Measurements from ENCODE around the gene MAPK4. TPM values are rescaled to one million over a fixed set of nuclear protein-coding genes. Genes with fewer than 3 reads are reported as not detected.
A peak's percentile ranks its signal among the peaks of the same experiment; 100 is the strongest.

The MAPK4 gene
- total and polyA plus RNA-seq, 10 of the 15 experiments (the other 5 are each of a cell fraction or from before 2014, with no cell fraction given) = 0.03 to 0.11 (median 0.06) TPM; not detected in 4

DNA sequence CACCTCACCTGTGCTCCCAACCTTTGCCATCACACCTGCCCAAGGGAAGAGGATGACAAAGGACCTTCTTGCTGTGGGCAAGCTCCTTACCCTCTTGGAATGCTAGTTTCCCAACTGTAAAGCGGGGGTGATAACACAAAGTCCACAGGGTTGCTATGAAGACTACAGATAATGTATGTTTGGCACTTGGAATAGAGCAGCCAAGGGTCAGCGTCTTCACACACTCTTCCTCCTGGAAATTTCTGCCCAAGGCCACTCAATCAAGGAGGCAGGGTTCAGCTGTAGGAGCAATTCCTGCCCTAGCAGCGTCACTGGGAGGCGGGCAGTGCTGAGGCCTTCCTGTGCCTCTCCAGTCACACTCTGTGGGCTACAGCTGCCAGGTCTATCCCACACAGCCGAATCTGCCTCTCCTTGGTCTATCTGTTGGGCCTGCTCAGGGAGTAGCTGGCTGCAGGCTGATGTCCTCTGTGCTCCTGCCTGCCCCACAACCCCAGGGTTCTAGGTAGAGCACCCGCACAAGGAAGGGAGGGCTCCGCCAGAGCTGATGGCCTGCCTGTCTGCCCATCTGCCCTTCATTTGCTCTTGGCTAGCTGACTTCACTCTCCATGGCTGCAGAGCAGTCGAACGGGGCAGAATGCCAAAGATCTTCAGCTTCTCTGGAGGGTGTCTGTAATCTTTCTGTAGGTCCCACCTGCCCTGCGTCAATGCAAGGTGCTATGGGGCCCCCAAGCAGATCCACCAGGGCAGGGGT lies 168.0 kb downstream of the MAPK4 start:
- in situ Hi-C loops (cut with MboI) = no loop called here
- ChIA-PET CTCF (no interaction called here), POLR2A (no interaction called here), RAD21 (ENCODE audit: unreplicated experiment) (no interaction called here), SMC1A (ENCODE audit: uncharacterized antibody, unreplicated experiment) (no interaction called here)
- 76% methylated on average over 10 of the region's 10 CpGs for WGBS (ENCODE audit: insufficient coverage, insufficient replicate concordance, low lambda C conversion rate, missing lambda C conversion rate)
- peaks cover 15% of the 10 kb centered on the region for H3K4me1 ChIP-seq (ENCODE audit: control insufficient read depth, insufficient read depth, low read length)
- DNase-seq (ENCODE audit: low read depth, low spot score) (no peak), ATAC-seq (peak; percentile 15; the same call in 1 of the 3 replicates), FAIRE-seq (no peak)
- no peaks in the 10 kb centered on the region for H3K79me2 ChIP-seq (ENCODE audit: control insufficient read depth, insufficient read depth, low read length)
- H3K9me3 ChIP-seq (replicated peaks; ENCODE audit: control insufficient read depth, insufficient read depth, low read length) = no peaks in the 10 kb centered on the region
- no peak overlapping the region for H3K9ac ChIP-seq (ENCODE audit: control insufficient read depth, insufficient read depth, low read length)
- no peak overlapping the region for H2AFZ ChIP-seq (ENCODE audit: control insufficient read depth, low read depth, low read length)
- intact Hi-C loops (cut with micrococcal nuclease; ENCODE audit: unreplicated experiment) = no loop called here
- H3K4me3 ChIP-seq = no peak overlapping the region
- TF ChIP-seq SMAD5 (IDR thresholded peaks at IDR 0.05; ENCODE audit: low read depth) (no peak), ZNF207 (IDR thresholded peaks at IDR 0.05; ENCODE audit: borderline replicate concordance) (no peak), BACH1 (IDR thresholded peaks at IDR 0.05; ENCODE audit: borderline replicate concordance) (no peak), NR2F1 (conservative IDR thresholded peaks at IDR 0.05) (no peak), IKZF2 (IDR thresholded peaks at IDR 0.05) (no peak), NFYA (IDR thresholded peaks at IDR 0.05; ENCODE audit: borderline replicate concordance, low read depth, low read length) (no peak), STAT3 (IDR thresholded peaks at IDR 0.05; ENCODE audit: low read depth, low read length) (no peak)
- TF ChIP-seq, protein P1, sequence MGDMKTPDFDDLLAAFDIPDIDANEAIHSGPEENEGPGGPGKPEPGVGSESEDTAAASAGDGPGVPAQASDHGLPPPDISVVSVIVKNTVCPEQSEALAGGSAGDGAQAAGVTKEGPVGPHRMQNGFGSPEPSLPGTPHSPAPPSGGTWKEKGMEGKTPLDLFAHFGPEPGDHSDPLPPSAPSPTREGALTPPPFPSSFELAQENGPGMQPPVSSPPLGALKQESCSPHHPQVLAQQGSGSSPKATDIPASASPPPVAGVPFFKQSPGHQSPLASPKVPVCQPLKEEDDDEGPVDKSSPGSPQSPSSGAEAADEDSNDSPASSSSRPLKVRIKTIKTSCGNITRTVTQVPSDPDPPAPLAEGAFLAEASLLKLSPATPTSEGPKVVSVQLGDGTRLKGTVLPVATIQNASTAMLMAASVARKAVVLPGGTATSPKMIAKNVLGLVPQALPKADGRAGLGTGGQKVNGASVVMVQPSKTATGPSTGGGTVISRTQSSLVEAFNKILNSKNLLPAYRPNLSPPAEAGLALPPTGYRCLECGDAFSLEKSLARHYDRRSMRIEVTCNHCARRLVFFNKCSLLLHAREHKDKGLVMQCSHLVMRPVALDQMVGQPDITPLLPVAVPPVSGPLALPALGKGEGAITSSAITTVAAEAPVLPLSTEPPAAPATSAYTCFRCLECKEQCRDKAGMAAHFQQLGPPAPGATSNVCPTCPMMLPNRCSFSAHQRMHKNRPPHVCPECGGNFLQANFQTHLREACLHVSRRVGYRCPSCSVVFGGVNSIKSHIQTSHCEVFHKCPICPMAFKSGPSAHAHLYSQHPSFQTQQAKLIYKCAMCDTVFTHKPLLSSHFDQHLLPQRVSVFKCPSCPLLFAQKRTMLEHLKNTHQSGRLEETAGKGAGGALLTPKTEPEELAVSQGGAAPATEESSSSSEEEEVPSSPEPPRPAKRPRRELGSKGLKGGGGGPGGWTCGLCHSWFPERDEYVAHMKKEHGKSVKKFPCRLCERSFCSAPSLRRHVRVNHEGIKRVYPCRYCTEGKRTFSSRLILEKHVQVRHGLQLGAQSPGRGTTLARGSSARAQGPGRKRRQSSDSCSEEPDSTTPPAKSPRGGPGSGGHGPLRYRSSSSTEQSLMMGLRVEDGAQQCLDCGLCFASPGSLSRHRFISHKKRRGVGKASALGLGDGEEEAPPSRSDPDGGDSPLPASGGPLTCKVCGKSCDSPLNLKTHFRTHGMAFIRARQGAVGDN (IDR thresholded peaks at IDR 0.05) = no peak
- no peak overlapping the region for H3K27ac ChIP-seq (ENCODE audit: control insufficient read depth, insufficient read depth)
- no peaks in the 10 kb centered on the region for H3K36me3 ChIP-seq (ENCODE audit: control insufficient read depth in 2 of 2, insufficient read depth in 2 of 2, low read length in 1 of 2)
- H3K4me2 ChIP-seq (ENCODE audit: control insufficient read depth, insufficient read depth) = peak overlapping the region; percentile 36; the same call in 1 of the 2 replicates
- H4K20me1 ChIP-seq (ENCODE audit: control insufficient read depth, insufficient read depth) = no peaks in the 10 kb centered on the region
- no TSS peak for BruUV-seq (replicated peaks)
- H3K27me3 ChIP-seq (replicated peaks in 1 of 2; ENCODE audit: control insufficient read depth in 2 of 2, insufficient read depth in 2 of 2, low read length in 1 of 2) = no peaks in the 10 kb centered on the region

All from GM12878 (cell line).